Right cardiac atrium (tissue), 5 donors: ENCODE results near the gene SLAMF7. TPM values are rescaled to one million over a fixed set of nuclear protein-coding genes. Genes with fewer than 3 reads are reported as not detected.
A peak's percentile ranks its signal among the peaks of the same experiment; 100 is the strongest.
"Not testable (repeated sequence)": the region's sequence is repeated elsewhere in the genome, so short reads cannot be mapped to it uniquely, and the experiment has no call there.

ENCODE experiments used
- ATAC-seq, 2 donors: fragments of 200-7000 bp; cut with Tn5 transposase; one replicate each; pipeline versions ENCODE4 v1.8.0 to v1.9.1; 2020; ENCODE audit warnings: moderate library complexity in 2 of 2, mild to moderate bottlenecking in 1 of 2
- DNase-seq, 3 donors: peaks; one replicate each; pipeline ENCODE4 v3.0.0-alpha.2; 2020
- H3K27ac ChIP-seq: one replicate; pipeline ENCODE4 v1.5.1; 2013; ENCODE audit warnings: mild to moderate bottlenecking, low read length, control low read depth, moderate library complexity
- H3K27me3 ChIP-seq: one replicate; pipeline ENCODE4 v1.6.1; 2013; ENCODE audit not compliant: control insufficient read depth, insufficient read depth
- H3K4me1 ChIP-seq: one replicate; pipeline ENCODE4 v1.6.1; 2013; ENCODE audit warnings: low read length; ENCODE audit not compliant: control insufficient read depth, insufficient read depth
- H3K4me3 ChIP-seq: one replicate; pipeline ENCODE4 v1.5.1; 2013; ENCODE audit warnings: low read length, control low read depth
- H3K9me3 ChIP-seq: one replicate; pipeline ENCODE4 v1.6.1; 2013; ENCODE audit warnings: low read length; ENCODE audit not compliant: control insufficient read depth
- WGBS: extraction: QIAGEN DNeasy Blood & Tissue Kit; methylation state at CpG from one replicate; pipeline ENCODE4 v1.1.7; 2013; 5-methylcytosine and 5-hydroxymethylcytosine counted together
- intact Hi-C, 4 donors: fragments of 100-400 bp; cut with DNase I; formaldehyde crosslinking; loops; one replicate each; pipeline versions ENCODE4 v1.11.0 to v1.14.0; 2022 to 2023
- polyA plus RNA-seq: library from polyadenylated mRNA; stranded (reverse); fragments of 200-250 nt; gene quantifications from one replicate; pipeline ENCODE4 v1.2.3, GENCODE V29; 2013
- total RNA-seq, 4 donors: library from RNA; stranded (reverse); fragmentation: NEBNext Ultra II Directional; extraction: Animal tissue kit (Norgen Biotek cat#: 25700); gene quantifications; one replicate each; pipeline ENCODE4 v1.2.1, GENCODE V29; 2021
- donor health status: healthy with polysubstance abuse.
- donor health status: DM: no; HTN: yes; CAD: no.
- donor health status: DM: no; HTN: no; CAD: no.
- donor health status: DM: no; HTN: yes; CAD: no; lungs with severe emphysema.
- donor health status: DM: yes; HTN: yes; CAD: no.

The SLAMF7 gene
- total and polyA plus RNA-seq, 5 donors = 0.07 to 1.3 (median 0.41) TPM

DNA sequence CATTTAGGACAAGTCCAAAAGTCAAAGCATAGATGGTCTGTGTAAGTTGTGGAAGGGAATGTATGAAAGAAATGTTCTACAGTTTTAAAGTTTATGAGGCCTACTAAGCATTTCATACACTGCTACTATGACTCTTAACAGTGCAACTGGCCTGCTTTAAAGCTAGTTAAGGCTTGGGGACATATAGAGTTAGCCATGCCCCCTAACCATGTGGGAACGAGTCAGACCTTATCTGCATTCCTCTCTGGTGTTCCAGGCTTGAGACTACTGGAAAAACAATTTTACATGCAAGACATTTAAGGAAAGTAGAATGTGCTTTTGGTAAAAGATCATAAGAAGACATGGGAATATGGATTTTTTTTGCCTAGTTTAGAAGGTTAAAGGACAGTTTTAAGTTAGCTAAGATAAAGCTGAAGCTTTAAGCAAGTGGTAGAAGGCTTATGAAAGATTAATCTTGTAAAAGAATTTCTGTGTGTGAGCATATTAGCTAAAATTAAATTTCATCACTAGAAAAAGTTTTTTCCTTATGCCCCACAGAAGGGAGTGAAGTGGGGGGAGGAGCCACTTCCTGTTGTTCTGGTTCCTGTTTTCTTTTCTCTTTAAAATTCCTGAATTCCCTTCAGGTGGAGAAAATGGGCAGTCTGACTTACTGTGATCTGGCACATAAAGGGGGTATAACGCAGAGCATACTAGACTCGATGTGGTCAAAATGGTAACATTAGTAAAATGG is 18.5 kb upstream of the SLAMF7 start:
- ATAC-seq (no peak), DNase-seq (no peak)
- intact Hi-C loops = loop anchor here in 1 of 4 donors (10.0 kb wide), 1 partner anchor 234 kb away; the partner anchor contains the start of gene ITLN2
- no peaks in the 10 kb centered on the region for H3K27me3 ChIP-seq
- no peaks in the 10 kb centered on the region for H3K9me3 ChIP-seq
- 67% methylated on average over 3 of the region's 3 CpGs for WGBS
- no peak overlapping the region for H3K4me3 ChIP-seq
- no peaks in the 10 kb centered on the region for H3K4me1 ChIP-seq
- H3K27ac ChIP-seq = no peak overlapping the region

DNA sequence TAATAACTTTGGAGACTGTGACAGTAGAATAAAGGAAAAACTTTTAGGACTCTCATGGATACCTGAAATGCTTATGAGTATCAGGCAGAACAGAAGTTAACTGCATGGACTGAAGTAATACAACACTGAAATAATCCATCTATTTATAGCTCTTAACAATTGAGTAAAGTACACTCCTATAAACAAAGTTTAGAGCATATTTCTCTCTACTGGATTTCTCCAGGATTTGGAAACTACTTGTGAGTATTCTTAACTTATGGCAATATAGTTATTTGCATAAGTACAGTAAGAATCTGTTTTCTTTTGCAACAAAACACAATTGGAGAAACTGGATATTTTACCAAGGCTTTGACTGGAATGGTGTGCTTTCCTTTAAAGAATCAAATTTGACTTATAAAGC is 17.6 kb upstream of the SLAMF7 start:
- Histone ChIP-seq H3K9me3 (no peaks in the 10 kb centered on the region), H3K27me3 (no peaks in the 10 kb centered on the region), H3K4me3 (no peak overlapping the region), H3K27ac (no peak overlapping the region), H3K4me1 (no peaks in the 10 kb centered on the region)
- ATAC-seq = no peak
- no peak for DNase-seq
- intact Hi-C loops = loop anchor here in 1 of 4 donors (10.0 kb wide), 1 partner anchor 233 kb away; the partner anchor contains the start of gene ITLN2

DNA sequence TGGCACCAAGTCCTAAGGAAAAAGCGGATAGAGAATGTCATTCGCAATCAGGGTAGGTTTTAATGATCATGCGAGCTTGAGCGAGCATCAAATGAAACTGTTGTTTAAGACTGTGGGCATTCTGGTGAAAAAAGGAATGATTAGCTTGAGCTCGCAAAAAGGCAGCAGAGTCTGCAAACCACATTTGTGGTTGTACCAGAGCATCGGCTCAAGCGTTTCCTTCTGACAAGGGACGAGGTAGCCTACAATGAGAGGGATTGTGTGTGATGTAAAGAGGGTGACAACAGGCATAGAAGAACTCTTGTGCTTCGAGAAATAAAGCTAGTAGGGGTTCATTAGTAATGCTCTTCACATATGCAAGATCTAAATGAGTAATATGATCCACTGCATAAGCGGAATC is 16.3 kb upstream of the SLAMF7 start:
- intact Hi-C loops = loop anchor here in 1 of 4 donors (10.0 kb wide), 1 partner anchor 232 kb away; the partner anchor contains the start of gene ITLN2
- Histone ChIP-seq H3K27ac (no peak overlapping the region), H3K4me3 (no peak overlapping the region), H3K27me3 (no peaks in the 10 kb centered on the region), H3K4me1 (no peaks in the 10 kb centered on the region), H3K9me3 (no peaks in the 10 kb centered on the region)
- DNase-seq (no peak), ATAC-seq (no peak)
- 84% methylated on average over 10 of the region's 10 CpGs for WGBS

DNA sequence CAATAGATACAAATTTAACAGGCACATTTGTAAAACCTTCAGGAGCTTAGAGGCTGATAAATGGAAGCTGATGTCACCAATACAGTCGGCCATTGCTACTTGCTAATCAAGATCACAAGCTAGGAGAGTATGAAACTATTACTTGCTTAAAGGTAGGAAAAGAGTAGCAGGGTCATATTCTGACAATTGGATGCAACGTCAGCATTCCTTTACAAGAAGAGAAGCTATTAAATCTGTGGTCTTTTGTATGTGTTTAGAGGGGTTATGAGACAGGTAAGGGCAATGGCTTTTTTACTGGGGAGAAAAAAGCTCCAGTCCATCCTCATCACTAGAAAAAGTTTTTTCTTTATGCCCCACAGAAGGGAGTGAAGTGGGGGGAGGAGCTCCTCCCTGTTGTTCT is 15.7 kb upstream of the SLAMF7 start:
- DNase-seq (no peak), ATAC-seq (no peak)
- no peak overlapping the region for H3K4me3 ChIP-seq
- no peaks in the 10 kb centered on the region for H3K27me3 ChIP-seq
- intact Hi-C loops = loop anchor here in 1 of 4 donors (10.0 kb wide), 1 partner anchor 231 kb away; the partner anchor contains the start of gene ITLN2
- no peaks in the 10 kb centered on the region for H3K9me3 ChIP-seq
- H3K4me1 ChIP-seq = no peaks in the 10 kb centered on the region
- no peak overlapping the region for H3K27ac ChIP-seq
- 70% methylated on average over 2 of the region's 2 CpGs for WGBS

DNA sequence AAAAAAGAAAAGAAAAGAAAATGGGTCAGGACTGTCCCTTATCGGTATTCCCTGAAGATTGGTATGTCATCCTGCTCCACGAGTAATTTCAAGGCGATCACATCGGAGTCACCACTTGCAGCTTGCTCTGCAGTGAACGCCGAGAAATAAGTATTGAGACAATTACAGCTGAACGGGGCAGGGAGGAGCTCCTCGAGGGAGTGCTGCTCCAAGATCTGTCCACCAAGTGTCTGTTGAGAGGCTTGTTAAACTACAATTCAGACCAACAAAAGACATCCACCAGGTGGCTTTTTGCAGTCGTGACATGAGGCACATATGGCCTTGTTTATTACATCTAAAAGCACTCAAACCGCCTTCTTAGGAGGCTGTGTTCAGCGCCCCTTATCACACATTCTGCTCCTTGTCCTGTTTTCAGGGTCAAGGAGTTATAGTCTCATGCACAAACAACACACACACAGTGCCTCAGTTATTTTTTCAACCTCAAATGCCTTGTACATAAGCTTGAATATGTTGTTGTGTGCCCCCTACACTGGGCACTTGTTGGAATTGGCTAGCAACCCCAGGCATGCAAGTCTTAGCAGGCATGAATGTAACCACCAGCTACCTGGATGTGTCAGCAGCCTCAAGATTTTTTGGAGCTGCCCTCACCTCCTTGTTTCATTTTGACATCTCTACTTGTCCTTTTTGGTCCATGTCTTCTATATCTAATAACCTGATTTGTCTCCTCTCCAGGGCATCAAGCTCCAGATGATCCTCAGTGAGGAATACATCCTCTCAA is 14.4 kb upstream of the SLAMF7 start:
- no peak overlapping the region for H3K27ac ChIP-seq
- no peaks in the 10 kb centered on the region for H3K27me3 ChIP-seq
- H3K4me1 ChIP-seq = no peaks in the 10 kb centered on the region
- no peak overlapping the region for H3K4me3 ChIP-seq
- ATAC-seq = no peak
- intact Hi-C loops = loop anchor here in 2 of 4 donors (5.0 to 10.0 kb wide), 3 partner anchors 228 to 268 kb away; partner anchors contain the start of gene ITLN2 (in 2 of the 2)
- WGBS = 61% methylated on average over 11 of the region's 11 CpGs
- no peaks in the 10 kb centered on the region for H3K9me3 ChIP-seq
- no peak for DNase-seq

DNA sequence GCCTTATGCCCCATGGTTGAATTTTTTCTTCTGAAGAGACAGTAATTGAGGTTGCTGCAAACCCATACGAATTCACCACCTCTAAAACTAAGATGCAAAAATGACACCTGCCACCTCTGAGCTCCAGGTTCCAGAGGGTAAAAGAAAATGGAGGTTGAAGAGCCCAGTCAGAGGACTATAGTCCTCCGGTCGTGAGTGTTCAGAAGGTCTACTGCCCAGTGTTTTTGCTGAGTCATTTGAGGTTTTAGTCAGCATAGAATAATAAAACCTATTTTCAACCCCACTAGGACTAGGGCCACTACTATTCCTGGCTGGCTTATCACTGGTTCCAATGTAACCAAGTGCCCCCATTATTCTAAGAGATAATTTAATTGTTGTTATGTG is 12.9 kb upstream of the SLAMF7 start:
- Histone ChIP-seq H3K27me3 (no peaks in the 10 kb centered on the region), H3K27ac (no peak overlapping the region), H3K4me3 (no peak overlapping the region), H3K4me1 (no peaks in the 10 kb centered on the region), H3K9me3 (no peaks in the 10 kb centered on the region)
- WGBS = 56% methylated on average over 3 of the region's 3 CpGs
- DNase-seq = no peak
- intact Hi-C loops = loop anchor here in 2 of 4 donors (5.0 to 10.0 kb wide), 3 partner anchors 226 to 266 kb away; partner anchors contain the start of gene ITLN2 (in 2 of the 2)
- peak in 1 of 2 donors; percentile 70 for ATAC-seq

DNA sequence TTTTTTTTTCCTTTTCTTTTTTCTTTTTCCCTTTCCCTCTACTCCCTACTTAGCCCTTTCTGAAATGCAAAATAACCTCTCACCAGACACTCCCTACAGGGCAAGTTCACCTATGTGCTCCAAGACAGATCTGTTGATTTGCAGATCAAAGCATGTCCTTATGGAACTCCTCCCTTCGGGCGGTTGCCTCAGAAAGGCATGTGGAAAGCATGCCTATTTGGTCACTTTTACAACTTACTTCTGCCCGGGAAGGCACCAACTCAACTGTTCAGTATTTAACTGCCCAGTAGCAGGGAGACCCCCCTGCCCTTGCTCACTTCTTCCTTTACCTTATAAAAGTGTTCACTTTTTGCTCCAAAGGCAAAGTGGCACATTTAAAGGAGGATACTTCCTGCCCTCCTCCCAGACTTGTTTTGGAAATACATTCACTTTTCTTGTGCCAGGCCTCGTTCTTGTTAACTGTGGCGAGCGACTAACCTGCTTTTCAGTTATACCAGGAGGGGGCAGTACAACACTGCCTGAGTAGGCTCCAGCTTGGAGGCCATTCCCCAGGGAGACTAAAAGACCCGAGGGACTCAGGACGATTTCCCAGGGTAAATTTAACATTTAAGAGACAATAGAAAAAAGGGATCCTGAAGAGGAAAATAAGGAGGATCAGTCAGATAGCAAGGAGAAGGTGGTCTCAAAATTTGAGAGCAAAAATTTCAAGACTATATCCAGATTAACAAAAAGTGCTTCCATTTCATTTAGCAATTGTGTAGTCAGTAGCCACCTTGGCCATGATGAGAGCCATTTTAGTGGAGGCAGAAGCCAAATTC is 12.3 kb upstream of the SLAMF7 start:
- Histone ChIP-seq H3K27ac (no peak overlapping the region), H3K4me3 (no peak overlapping the region), H3K4me1 (no peaks in the 10 kb centered on the region), H3K9me3 (no peaks in the 10 kb centered on the region), H3K27me3 (no peaks in the 10 kb centered on the region)
- intact Hi-C loops = loop anchor here in 2 of 4 donors (5.0 to 10.0 kb wide), 3 partner anchors 226 to 266 kb away; partner anchors contain the start of gene ITLN2 (in 2 of the 2)
- WGBS = 16% methylated on average over 8 of the region's 8 CpGs
- peak; percentile 88 to 92 for ATAC-seq
- DNase-seq = peak in 2 of 3 donors; percentile 23 to 52

DNA sequence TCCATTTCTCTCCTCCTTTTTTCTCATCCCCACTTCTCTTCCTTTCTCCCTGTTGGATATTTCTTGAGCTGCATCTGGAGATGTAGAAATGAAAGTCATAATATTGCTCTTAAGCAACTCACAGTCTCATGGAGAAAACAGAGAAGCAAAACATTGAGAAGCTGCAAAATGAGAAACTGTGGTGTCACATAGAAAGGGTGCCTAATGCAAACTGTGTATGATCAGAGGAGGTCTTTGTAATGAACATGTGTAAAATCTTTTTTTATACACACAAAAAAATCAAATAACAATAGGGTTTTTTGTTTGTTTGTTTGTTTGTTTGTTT is 11.8 kb upstream of the SLAMF7 start:
- Histone ChIP-seq H3K4me1 (no peaks in the 10 kb centered on the region), H3K4me3 (no peak overlapping the region), H3K27ac (no peak overlapping the region), H3K27me3 (no peaks in the 10 kb centered on the region), H3K9me3 (no peaks in the 10 kb centered on the region)
- intact Hi-C loops = loop anchor here in 2 of 4 donors (5.0 to 10.0 kb wide), 3 partner anchors 225 to 265 kb away; partner anchors contain the start of gene ITLN2 (in 2 of the 2)
- DNase-seq (no peak), ATAC-seq (no peak)

DNA sequence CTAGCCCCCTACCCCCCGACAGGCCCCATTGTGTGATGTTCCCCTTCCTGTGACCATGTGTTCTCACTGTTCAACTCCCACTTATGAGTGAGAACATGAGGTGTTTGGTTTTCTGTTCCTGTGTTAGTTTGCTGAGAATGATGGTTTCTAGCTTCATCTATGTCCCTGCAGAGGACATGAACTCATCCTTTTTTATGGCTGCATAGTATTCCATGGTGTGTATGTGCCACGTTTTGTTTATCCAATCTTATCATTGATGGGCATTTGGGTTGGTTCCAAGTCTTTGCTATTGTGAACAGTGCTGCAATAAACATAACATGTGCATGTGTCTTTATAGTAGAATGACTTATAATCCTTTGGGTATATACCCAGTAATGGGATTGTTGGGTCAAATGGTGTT is 7.5 kb upstream of the SLAMF7 start:
- H3K4me3 ChIP-seq, DNase-seq, H3K27ac ChIP-seq, H3K9me3 ChIP-seq, intact Hi-C loops, H3K27me3 ChIP-seq, H3K4me1 ChIP-seq, ATAC-seq: not testable (repeated sequence)
- 79% methylated on average over 2 of the region's 2 CpGs for WGBS

DNA sequence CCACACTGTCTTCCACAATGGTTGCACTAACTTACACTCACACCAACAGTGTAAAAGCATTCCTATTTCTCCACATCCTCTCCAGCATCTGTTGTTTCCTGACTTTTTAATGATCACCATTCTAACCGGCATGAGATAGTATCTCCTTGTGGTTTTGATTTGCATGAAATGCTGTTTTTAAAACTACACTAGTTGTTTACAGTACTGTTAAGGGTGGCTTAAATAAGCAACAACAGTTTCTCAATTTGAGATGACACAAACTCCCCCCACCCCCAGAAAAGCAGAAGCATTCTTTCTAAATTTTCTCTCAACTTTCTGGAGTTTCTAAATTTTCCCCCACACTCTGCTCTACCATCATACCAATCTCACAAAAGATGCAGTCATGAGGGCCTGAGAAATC is 7.1 kb upstream of the SLAMF7 start:
- Histone ChIP-seq H3K27me3 (no peaks in the 10 kb centered on the region), H3K27ac (no peak overlapping the region), H3K4me3 (no peak overlapping the region), H3K4me1 (no peaks in the 10 kb centered on the region), H3K9me3 (peaks cover 1% of the 10 kb centered on the region)
- intact Hi-C loops = no loop called here
- no peak for DNase-seq
- 85% methylated on average over 1 of the region's 1 CpG for WGBS
- ATAC-seq = no peak
